A673 (cell line): Measurements from ENCODE around the gene ESPL1. TPM values are rescaled to one million over a fixed set of nuclear protein-coding genes. Genes with fewer than 3 reads are reported as not detected.
"Not testable (repeated sequence)": the region's sequence is repeated elsewhere in the genome, so short reads cannot be mapped to it uniquely, and the experiment has no call there.

Source experiments
- BruUV-seq: library from RNA; stranded (reverse); fragments of 400-500 nt; replicated peaks from 2 replicates; lab custom pipeline; 2021; lab: Mats Ljungman, UMichigan
- CTCF ChIA-PET: fragments of 300-600 bp; sonication (Branson Sonifier 250); formaldehyde crosslinking; loops from one replicate; lab custom pipeline; 2022; ENCODE audit warnings: antibody characterized with exemption; lab: Charles Lee
- POLR2A ChIA-PET: fragments of 300-600 bp; sonication (Branson Sonifier 250); formaldehyde crosslinking; loops from one replicate; lab custom pipeline; 2022; ENCODE audit warnings: antibody characterized with exemption; ENCODE audit not compliant: low non-redundant PET; lab: Charles Lee
- DNase-seq: peaks from one replicate; pipeline ENCODE4 v3.0.0-alpha.2; 2015; ENCODE audit warnings: low spot score
- H3K27ac ChIP-seq: fragments of 200-600 bp; sonication (generic); 2 replicates; pipeline ENCODE4 v1.5.1; 2016; ENCODE audit warnings: mixed run types, low read depth, mild to moderate bottlenecking, mixed read lengths, antibody characterized with exemption, low read length; ENCODE audit not compliant: poor library complexity, severe bottlenecking
- H3K27me3 ChIP-seq: fragments of 200-600 bp; sonication (generic); replicated peaks from 2 replicates; pipeline ENCODE4 v1.6.1; 2017; ENCODE audit warnings: mixed run types, low read depth, mild to moderate bottlenecking, mixed read lengths, antibody characterized with exemption, low read length; ENCODE audit not compliant: insufficient read depth, poor library complexity
- H3K36me3 ChIP-seq: fragments of 200-600 bp; sonication (generic); 2 replicates; pipeline ENCODE4 v1.6.1; 2016; ENCODE audit warnings: mixed run types, mild to moderate bottlenecking, mixed read lengths, antibody characterized with exemption, low read length; ENCODE audit not compliant: insufficient read depth, poor library complexity, severe bottlenecking
- H3K4me1 ChIP-seq: fragments of 200-600 bp; sonication (generic); 2 replicates; pipeline ENCODE4 v1.6.1; 2017; ENCODE audit warnings: mixed run types, mild to moderate bottlenecking, mixed read lengths, antibody characterized with exemption, low read length; ENCODE audit not compliant: insufficient read depth, poor library complexity, severe bottlenecking
- H3K4me3 ChIP-seq: fragments of 200-600 bp; sonication (generic); 2 replicates; pipeline ENCODE4 v1.5.1; 2016; ENCODE audit warnings: low read depth, mixed run types, mild to moderate bottlenecking, mixed read lengths, low read length; ENCODE audit not compliant: poor library complexity, severe bottlenecking
- H3K9me3 ChIP-seq: fragments of 200-600 bp; sonication (generic); 2 replicates; pipeline ENCODE4 v1.6.1; 2016; ENCODE audit warnings: mixed run types, low read depth, mild to moderate bottlenecking, mixed read lengths, antibody characterized with exemption, low read length; ENCODE audit not compliant: poor library complexity, severe bottlenecking
- EZH2 ChIP-seq: fragments of 200-600 bp; sonication (generic); IDR thresholded peaks from 2 replicates; pipeline ENCODE4 v1.6.1; 2017; ENCODE audit warnings: borderline replicate concordance, low read depth, mild to moderate bottlenecking, mixed read lengths, antibody characterized with exemption, low read length; ENCODE audit not compliant: poor library complexity, severe bottlenecking
- intact Hi-C: fragments of 100-400 bp; cut with micrococcal nuclease; formaldehyde crosslinking; loops from one replicate; pipeline ENCODE4 v1.10.0; 2022; ENCODE audit not compliant: unreplicated experiment
- total RNA-seq: library from RNA; stranded (reverse); gene quantifications from 2 replicates; pipeline ENCODE4 v1.2.3, GENCODE V29; 2021
- TF ChIP-seq, protein P1 (sequence below): fragments of 300-800, 200-600 bp; sonication (generic); conservative IDR thresholded peaks from 2 replicates; pipeline ENCODE4 v1.5.1; 2017; ENCODE audit warnings: low read depth, mild to moderate bottlenecking, antibody characterized with exemption, low read length, moderate library complexity, mixed read lengths

Gene ESPL1
- total RNA-seq, 1 experiment from 2014 or later = 99.1 TPM

DNA sequence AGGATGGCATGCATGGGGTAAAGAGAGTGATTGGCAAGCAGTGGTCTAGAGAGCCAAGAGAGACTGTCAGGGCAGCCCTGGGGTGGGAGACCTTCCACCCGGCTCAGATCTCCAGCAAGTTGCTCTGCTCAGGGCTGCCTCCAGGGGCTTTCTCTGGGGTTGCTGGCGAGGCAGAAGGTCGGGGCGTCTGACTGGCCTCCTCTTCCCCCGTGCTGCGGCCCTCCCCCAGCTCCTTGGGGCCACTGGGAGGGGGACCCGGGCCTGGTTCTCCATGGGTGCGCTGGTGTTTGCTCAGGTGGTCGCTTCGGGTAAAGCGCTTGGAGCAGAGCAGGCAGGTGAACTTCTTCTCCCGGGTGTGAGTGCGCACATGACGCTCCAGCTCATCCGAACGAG, 59.9 kb downstream of the ESPL1 start:
- Histone ChIP-seq H3K36me3 (no peaks in the 10 kb centered on the region), H3K4me3 (no peak overlapping the region), H3K4me1 (peaks cover 6% of the 10 kb centered on the region), H3K9me3 (no peaks in the 10 kb centered on the region), H3K27ac (no peak overlapping the region), H3K27me3 (no peaks in the 10 kb centered on the region)
- intact Hi-C loops = no loop called here
- TF ChIP-seq, protein P1, sequence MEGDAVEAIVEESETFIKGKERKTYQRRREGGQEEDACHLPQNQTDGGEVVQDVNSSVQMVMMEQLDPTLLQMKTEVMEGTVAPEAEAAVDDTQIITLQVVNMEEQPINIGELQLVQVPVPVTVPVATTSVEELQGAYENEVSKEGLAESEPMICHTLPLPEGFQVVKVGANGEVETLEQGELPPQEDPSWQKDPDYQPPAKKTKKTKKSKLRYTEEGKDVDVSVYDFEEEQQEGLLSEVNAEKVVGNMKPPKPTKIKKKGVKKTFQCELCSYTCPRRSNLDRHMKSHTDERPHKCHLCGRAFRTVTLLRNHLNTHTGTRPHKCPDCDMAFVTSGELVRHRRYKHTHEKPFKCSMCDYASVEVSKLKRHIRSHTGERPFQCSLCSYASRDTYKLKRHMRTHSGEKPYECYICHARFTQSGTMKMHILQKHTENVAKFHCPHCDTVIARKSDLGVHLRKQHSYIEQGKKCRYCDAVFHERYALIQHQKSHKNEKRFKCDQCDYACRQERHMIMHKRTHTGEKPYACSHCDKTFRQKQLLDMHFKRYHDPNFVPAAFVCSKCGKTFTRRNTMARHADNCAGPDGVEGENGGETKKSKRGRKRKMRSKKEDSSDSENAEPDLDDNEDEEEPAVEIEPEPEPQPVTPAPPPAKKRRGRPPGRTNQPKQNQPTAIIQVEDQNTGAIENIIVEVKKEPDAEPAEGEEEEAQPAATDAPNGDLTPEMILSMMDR = no peak
- no peak for TF ChIP-seq EZH2
- BruUV-seq = no TSS peak
- ChIA-PET CTCF (no interaction called here), POLR2A (no interaction called here)
- no peak for DNase-seq

DNA sequence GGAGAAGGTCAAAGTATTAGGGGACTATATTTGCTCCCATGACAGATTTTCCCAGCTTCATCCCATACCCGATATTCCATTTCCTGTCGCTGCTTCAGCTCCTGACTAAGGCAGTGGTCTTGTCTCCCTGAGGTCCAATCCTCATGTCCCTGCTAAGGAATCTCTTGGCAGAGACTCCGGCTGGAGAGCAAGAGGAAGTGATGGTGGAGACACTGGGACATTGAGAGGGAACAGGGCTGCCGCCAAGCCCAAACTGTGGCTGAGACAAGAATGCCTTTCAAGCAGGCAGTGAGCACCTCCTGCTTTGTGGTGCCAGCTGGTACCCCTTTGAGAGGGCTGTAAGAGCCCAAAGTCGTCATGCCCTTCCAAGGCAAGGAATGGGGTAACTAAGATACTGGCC, 62.6 kb downstream of the ESPL1 start:
- ChIA-PET POLR2A (no interaction called here), CTCF (no interaction called here)
- no peak for TF ChIP-seq EZH2
- TF ChIP-seq, protein P1 = no peak
- Histone ChIP-seq H3K27ac (no peak overlapping the region), H3K4me1 (peaks cover 3% of the 10 kb centered on the region), H3K9me3 (no peaks in the 10 kb centered on the region), H3K4me3 (no peak overlapping the region), H3K36me3 (no peaks in the 10 kb centered on the region), H3K27me3 (no peaks in the 10 kb centered on the region)
- intact Hi-C loops = no loop called here
- no peak for DNase-seq
- BruUV-seq = no TSS peak

DNA sequence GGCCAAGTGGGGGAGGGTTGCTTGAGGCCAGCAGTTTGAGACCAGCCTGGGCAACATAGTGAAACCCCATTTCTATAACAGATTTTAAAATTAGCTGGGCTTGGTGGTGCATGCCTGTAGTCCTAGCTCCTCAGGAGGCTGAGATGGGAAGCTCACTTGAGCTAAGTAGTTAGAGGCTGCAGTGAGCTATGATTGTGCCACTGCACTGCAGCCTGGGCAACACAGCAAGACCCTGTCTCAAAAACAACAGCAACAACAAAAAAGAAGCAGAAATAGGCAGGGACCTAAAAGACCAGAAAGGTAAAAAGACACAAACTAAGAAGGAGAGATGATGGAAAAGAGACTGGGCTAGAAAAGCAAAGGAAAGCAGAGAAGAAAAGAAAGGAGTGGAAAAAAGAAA, 64.2 kb downstream of the ESPL1 start:
- H3K9me3 ChIP-seq, intact Hi-C loops, H3K36me3 ChIP-seq, CTCF ChIA-PET, H3K4me1 ChIP-seq, H3K27me3 ChIP-seq, H3K4me3 ChIP-seq, H3K27ac ChIP-seq, DNase-seq, BruUV-seq, POLR2A ChIA-PET: not testable (repeated sequence)

DNA sequence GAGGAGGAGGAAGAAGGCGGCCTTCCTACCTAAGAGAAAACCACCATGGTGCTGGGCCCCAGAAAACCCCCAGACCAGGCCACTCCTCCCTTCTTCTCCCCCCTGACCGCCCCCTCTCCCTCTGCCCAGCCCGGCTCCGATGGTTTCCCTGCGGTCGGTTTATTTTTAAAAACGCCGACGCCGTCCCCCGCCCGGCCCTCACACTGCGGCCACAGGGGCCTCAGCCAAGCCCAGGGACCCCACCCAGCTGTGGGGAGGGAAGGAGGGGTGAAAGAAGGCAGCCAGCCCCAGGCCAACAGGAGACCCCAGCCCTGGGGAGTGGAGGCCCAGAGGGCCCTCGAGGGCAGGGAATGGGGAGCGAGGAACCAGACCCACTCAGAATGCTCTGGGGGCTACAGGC, 64.6 kb downstream of the ESPL1 start:
- BruUV-seq = no TSS peak
- no peak overlapping the region for H3K4me3 ChIP-seq
- H3K4me1 ChIP-seq = no peaks in the 10 kb centered on the region
- intact Hi-C loops = no loop called here
- TF ChIP-seq, protein P1 = no peak
- TF ChIP-seq EZH2 = no peak
- no peaks in the 10 kb centered on the region for H3K9me3 ChIP-seq
- POLR2A ChIA-PET = no interaction called here
- CTCF ChIA-PET = no interaction called here
- no peaks in the 10 kb centered on the region for H3K27me3 ChIP-seq
- no peaks in the 10 kb centered on the region for H3K36me3 ChIP-seq
- DNase-seq = no peak
- H3K27ac ChIP-seq = no peak overlapping the region
